GM23338 (cell line): Measurements from ENCODE around the gene DHX8. TPM values are rescaled to one million over a fixed set of nuclear protein-coding genes. Genes with fewer than 3 reads are reported as not detected.

Experiments used
- ATAC-seq: fragments of 200-7000 bp; cut with Tn5 transposase; 3 replicates; pipeline ENCODE4 v1.9.1; 2020
- DNase-seq: peaks from one replicate; pipeline ENCODE4 v3.0.0-alpha.2; 2015; ENCODE audit warnings: low spot score
- H2AFZ ChIP-seq: fragments of 200-600 bp; sonication (generic); 2 replicates; pipeline ENCODE4 v1.8.0; 2016; ENCODE audit warnings: antibody characterized with exemption, mild to moderate bottlenecking, moderate library complexity
- H3F3A ChIP-seq: fragments of 200-600 bp; sonication (generic); replicated peaks from 2 replicates; pipeline ENCODE4 v1.8.0; 2017; ENCODE audit warnings: antibody characterized with exemption, mixed run types, low read depth
- H3K27ac ChIP-seq: fragments of 200-600 bp; sonication (generic); 2 replicates; pipeline ENCODE4 v1.6.1; 2016; ENCODE audit warnings: low read depth
- H3K27me3 ChIP-seq: fragments of 200-600 bp; sonication (generic); 2 replicates; pipeline ENCODE4 v1.8.0; 2016; ENCODE audit warnings: mild to moderate bottlenecking, mixed run types, moderate library complexity; ENCODE audit not compliant: insufficient read depth
- H3K36me3 ChIP-seq: fragments of 200-600 bp; sonication (generic); 2 replicates; pipeline ENCODE4 v1.8.0; 2016; ENCODE audit warnings: mild to moderate bottlenecking; ENCODE audit not compliant: insufficient read depth
- H3K4me1 ChIP-seq: fragments of 200-600 bp; sonication (generic); 2 replicates; pipeline ENCODE4 v1.8.0; 2016; ENCODE audit warnings: mild to moderate bottlenecking, moderate library complexity; ENCODE audit not compliant: insufficient read depth
- H3K4me2 ChIP-seq: fragments of 200-600 bp; sonication (generic); 2 replicates; pipeline ENCODE4 v1.7.1; 2017; ENCODE audit warnings: mixed run types
- H3K4me3 ChIP-seq: fragments of 200-600 bp; sonication (generic); 2 replicates; pipeline ENCODE4 v1.6.1; 2016; ENCODE audit warnings: mixed run types
- H3K79me2 ChIP-seq: fragments of 200-600 bp; sonication (generic); replicated peaks from 2 replicates; pipeline ENCODE4 v1.8.0; 2017; ENCODE audit warnings: mild to moderate bottlenecking; ENCODE audit not compliant: insufficient read depth
- H3K9me2 ChIP-seq: fragments of 200-600 bp; sonication (generic); 2 replicates; pipeline ENCODE4 v1.8.0; 2017; ENCODE audit not compliant: insufficient read depth
- H4K20me1 ChIP-seq: fragments of 200-600 bp; sonication (generic); replicated peaks from 2 replicates; pipeline ENCODE4 v1.8.0; 2017; ENCODE audit warnings: mild to moderate bottlenecking; ENCODE audit not compliant: insufficient read depth
- H3K27ac Mint-ChIP-seq: 2 replicates; pipeline ENCODE4 v1.8.0; 2020; ENCODE audit warnings: inconsistent platforms, mild to moderate bottlenecking, moderate library complexity, mixed read lengths
- H3K27me3 Mint-ChIP-seq: 3 replicates; pipeline ENCODE4 v1.8.0; 2022; ENCODE audit warnings: low read depth, mild to moderate bottlenecking, moderate library complexity, mixed read lengths, inconsistent platforms; ENCODE audit not compliant: insufficient read depth, poor library complexity
- H3K36me3 Mint-ChIP-seq: 3 replicates; pipeline ENCODE4 v1.8.0; 2021; ENCODE audit warnings: low read depth, mild to moderate bottlenecking, inconsistent platforms, moderate library complexity, mixed read lengths
- H3K4me1 Mint-ChIP-seq: 3 replicates; pipeline ENCODE4 v1.8.0; 2020; ENCODE audit warnings: mild to moderate bottlenecking, inconsistent platforms, mixed read lengths
- H3K4me3 Mint-ChIP-seq: 3 replicates; pipeline ENCODE4 v1.8.0; 2021; ENCODE audit warnings: moderate library complexity, mild to moderate bottlenecking, inconsistent platforms, mixed read lengths
- H3K9me3 Mint-ChIP-seq: 3 replicates; pipeline ENCODE4 v1.8.0; 2020; ENCODE audit warnings: moderate library complexity, mild to moderate bottlenecking, inconsistent platforms, mixed read lengths
- CREB1 ChIP-seq: fragments of 250-450 bp; sonication (Bioruptor Pico); IDR thresholded peaks from 2 replicates; pipeline ENCODE4 v1.5.0; 2020; ENCODE audit warnings: low read depth, mild to moderate bottlenecking, moderate library complexity
- EZH2 ChIP-seq: fragments of 200-600 bp; sonication (generic); IDR thresholded peaks from one replicate; pipeline ENCODE4 v1.8.0; 2017; ENCODE audit warnings: antibody characterized with exemption, mild to moderate bottlenecking, low read depth; ENCODE audit not compliant: unreplicated experiment
- EZH2phosphoT487 ChIP-seq: fragments of 200-600 bp; sonication (generic); IDR thresholded peaks from one replicate; pipeline ENCODE4 v1.8.1; 2018; ENCODE audit warnings: antibody characterized with exemption; ENCODE audit not compliant: unreplicated experiment
- JUNB ChIP-seq: IDR thresholded peaks from one replicate; pipeline ENCODE4 v1.6.1; 2016; ENCODE audit warnings: antibody characterized with exemption; ENCODE audit not compliant: unreplicated experiment
- NANOG ChIP-seq: IDR thresholded peaks from 2 replicates; pipeline ENCODE4 v1.6.1; 2016; ENCODE audit warnings: antibody characterized with exemption, borderline replicate concordance
- POLR2AphosphoS5 ChIP-seq: IDR thresholded peaks from 2 replicates; pipeline ENCODE4 v1.6.1; 2016; ENCODE audit warnings: antibody characterized with exemption, low read depth
- STAT1 ChIP-seq: IDR thresholded peaks from one replicate; pipeline ENCODE4 v1.6.1; 2016; ENCODE audit warnings: antibody characterized with exemption; ENCODE audit not compliant: unreplicated experiment
- ZNF114 ChIP-seq: fragments of 250-450 bp; sonication (Bioruptor Pico); IDR thresholded peaks from 2 replicates; pipeline ENCODE4 v1.5.0; 2020; ENCODE audit warnings: mild to moderate bottlenecking, moderate library complexity
- ZNF331 ChIP-seq: fragments of 250-450 bp; sonication (Bioruptor Pico); IDR thresholded peaks from 2 replicates; pipeline ENCODE4 v1.5.0; 2020; ENCODE audit warnings: low read depth, mild to moderate bottlenecking, moderate library complexity
- polyA plus RNA-seq: library from polyadenylated mRNA; unstranded; fragments of >200 nt; fragmentation: Nextera tagmentation; extraction: Ambion mirVana; gene quantifications from 2 replicates; pipeline ENCODE4 v1.2.1, GENCODE V29; 2016
- total RNA-seq: library from RNA; depleted of rRNA; stranded (reverse); fragments of >200 nt; shearing (Covaris generic); gene quantifications from 2 replicates; pipeline ENCODE4 v1.2.3, GENCODE V29; 2014
- TF ChIP-seq, protein P1 (sequence below), 2 experiments: fragments of 200-600 bp in 1 of 2; sonication (generic) in 1 of 2; conservative IDR thresholded peaks; 2 replicates each; pipeline versions ENCODE4 v1.5.1 to v1.6.1; 2016 to 2017; ENCODE audit warnings: antibody characterized with exemption in 2 of 2, low read depth in 2 of 2, mild to moderate bottlenecking in 2 of 2, moderate library complexity in 1 of 2
- TF ChIP-seq, protein P2 (sequence below): IDR thresholded peaks from one replicate; pipeline ENCODE4 v1.6.1; 2018; ENCODE audit warnings: antibody characterized with exemption; ENCODE audit not compliant: unreplicated experiment
- TF ChIP-seq, protein P3 (sequence below): fragments of 250-450 bp; sonication (Bioruptor Pico); IDR thresholded peaks from 2 replicates; pipeline ENCODE4 v1.5.0; 2020; ENCODE audit warnings: mild to moderate bottlenecking, moderate library complexity
- TF ChIP-seq, protein P4 (sequence below): IDR thresholded peaks from 2 replicates; pipeline ENCODE4 v1.6.1; 2016; ENCODE audit warnings: antibody characterized with exemption

The DHX8 gene
- total and polyA plus RNA-seq, 2 experiments from 2014 or later: 35.3 to 81.1 TPM

DNA sequence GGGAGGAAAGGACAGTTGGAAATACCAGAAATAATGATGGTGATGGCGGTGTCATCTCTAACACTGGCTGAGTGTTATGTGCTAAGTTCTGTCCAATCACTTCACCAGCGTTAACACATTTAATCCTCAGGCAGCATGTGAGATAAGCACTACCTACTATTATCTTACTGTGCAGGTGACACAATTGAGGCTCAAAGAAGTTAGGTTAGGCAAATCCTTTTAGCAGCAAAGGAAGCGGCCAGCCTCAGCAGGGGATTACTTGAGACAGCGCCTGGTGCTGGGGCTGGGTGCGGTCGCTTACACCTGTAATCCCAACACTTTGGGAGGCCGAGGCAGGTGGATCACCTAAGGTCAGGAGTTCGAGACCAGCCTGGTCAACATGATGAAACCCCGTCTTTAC is 18.7 kb upstream of the DHX8 start:
- no peaks in the 10 kb centered on the region for H3K4me1 Mint-ChIP-seq

More for the DNA sequence above, 18.7 kb upstream of the DHX8 start:
- H3K4me3 Mint-ChIP-seq: no peak overlapping the region
- TF ChIP-seq ZNF331 (CRISPR knock-in tag): no peak
- TF ChIP-seq POLR2AphosphoS5: no peak
- TF ChIP-seq, protein P1, sequence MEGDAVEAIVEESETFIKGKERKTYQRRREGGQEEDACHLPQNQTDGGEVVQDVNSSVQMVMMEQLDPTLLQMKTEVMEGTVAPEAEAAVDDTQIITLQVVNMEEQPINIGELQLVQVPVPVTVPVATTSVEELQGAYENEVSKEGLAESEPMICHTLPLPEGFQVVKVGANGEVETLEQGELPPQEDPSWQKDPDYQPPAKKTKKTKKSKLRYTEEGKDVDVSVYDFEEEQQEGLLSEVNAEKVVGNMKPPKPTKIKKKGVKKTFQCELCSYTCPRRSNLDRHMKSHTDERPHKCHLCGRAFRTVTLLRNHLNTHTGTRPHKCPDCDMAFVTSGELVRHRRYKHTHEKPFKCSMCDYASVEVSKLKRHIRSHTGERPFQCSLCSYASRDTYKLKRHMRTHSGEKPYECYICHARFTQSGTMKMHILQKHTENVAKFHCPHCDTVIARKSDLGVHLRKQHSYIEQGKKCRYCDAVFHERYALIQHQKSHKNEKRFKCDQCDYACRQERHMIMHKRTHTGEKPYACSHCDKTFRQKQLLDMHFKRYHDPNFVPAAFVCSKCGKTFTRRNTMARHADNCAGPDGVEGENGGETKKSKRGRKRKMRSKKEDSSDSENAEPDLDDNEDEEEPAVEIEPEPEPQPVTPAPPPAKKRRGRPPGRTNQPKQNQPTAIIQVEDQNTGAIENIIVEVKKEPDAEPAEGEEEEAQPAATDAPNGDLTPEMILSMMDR (conservative IDR thresholded peaks at IDR 0.05; ENCODE audit: low read depth in 2 of 2): no peak
- no peak for TF ChIP-seq CREB1 (CRISPR knock-in tag)
- TF ChIP-seq STAT1: no peak
- no peak for TF ChIP-seq EZH2
- no peak for TF ChIP-seq ZNF114
- TF ChIP-seq NANOG: no peak
- no peak for TF ChIP-seq EZH2phosphoT487
- TF ChIP-seq, protein P2, sequence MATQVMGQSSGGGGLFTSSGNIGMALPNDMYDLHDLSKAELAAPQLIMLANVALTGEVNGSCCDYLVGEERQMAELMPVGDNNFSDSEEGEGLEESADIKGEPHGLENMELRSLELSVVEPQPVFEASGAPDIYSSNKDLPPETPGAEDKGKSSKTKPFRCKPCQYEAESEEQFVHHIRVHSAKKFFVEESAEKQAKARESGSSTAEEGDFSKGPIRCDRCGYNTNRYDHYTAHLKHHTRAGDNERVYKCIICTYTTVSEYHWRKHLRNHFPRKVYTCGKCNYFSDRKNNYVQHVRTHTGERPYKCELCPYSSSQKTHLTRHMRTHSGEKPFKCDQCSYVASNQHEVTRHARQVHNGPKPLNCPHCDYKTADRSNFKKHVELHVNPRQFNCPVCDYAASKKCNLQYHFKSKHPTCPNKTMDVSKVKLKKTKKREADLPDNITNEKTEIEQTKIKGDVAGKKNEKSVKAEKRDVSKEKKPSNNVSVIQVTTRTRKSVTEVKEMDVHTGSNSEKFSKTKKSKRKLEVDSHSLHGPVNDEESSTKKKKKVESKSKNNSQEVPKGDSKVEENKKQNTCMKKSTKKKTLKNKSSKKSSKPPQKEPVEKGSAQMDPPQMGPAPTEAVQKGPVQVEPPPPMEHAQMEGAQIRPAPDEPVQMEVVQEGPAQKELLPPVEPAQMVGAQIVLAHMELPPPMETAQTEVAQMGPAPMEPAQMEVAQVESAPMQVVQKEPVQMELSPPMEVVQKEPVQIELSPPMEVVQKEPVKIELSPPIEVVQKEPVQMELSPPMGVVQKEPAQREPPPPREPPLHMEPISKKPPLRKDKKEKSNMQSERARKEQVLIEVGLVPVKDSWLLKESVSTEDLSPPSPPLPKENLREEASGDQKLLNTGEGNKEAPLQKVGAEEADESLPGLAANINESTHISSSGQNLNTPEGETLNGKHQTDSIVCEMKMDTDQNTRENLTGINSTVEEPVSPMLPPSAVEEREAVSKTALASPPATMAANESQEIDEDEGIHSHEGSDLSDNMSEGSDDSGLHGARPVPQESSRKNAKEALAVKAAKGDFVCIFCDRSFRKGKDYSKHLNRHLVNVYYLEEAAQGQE: no peak
- TF ChIP-seq, protein P3, sequence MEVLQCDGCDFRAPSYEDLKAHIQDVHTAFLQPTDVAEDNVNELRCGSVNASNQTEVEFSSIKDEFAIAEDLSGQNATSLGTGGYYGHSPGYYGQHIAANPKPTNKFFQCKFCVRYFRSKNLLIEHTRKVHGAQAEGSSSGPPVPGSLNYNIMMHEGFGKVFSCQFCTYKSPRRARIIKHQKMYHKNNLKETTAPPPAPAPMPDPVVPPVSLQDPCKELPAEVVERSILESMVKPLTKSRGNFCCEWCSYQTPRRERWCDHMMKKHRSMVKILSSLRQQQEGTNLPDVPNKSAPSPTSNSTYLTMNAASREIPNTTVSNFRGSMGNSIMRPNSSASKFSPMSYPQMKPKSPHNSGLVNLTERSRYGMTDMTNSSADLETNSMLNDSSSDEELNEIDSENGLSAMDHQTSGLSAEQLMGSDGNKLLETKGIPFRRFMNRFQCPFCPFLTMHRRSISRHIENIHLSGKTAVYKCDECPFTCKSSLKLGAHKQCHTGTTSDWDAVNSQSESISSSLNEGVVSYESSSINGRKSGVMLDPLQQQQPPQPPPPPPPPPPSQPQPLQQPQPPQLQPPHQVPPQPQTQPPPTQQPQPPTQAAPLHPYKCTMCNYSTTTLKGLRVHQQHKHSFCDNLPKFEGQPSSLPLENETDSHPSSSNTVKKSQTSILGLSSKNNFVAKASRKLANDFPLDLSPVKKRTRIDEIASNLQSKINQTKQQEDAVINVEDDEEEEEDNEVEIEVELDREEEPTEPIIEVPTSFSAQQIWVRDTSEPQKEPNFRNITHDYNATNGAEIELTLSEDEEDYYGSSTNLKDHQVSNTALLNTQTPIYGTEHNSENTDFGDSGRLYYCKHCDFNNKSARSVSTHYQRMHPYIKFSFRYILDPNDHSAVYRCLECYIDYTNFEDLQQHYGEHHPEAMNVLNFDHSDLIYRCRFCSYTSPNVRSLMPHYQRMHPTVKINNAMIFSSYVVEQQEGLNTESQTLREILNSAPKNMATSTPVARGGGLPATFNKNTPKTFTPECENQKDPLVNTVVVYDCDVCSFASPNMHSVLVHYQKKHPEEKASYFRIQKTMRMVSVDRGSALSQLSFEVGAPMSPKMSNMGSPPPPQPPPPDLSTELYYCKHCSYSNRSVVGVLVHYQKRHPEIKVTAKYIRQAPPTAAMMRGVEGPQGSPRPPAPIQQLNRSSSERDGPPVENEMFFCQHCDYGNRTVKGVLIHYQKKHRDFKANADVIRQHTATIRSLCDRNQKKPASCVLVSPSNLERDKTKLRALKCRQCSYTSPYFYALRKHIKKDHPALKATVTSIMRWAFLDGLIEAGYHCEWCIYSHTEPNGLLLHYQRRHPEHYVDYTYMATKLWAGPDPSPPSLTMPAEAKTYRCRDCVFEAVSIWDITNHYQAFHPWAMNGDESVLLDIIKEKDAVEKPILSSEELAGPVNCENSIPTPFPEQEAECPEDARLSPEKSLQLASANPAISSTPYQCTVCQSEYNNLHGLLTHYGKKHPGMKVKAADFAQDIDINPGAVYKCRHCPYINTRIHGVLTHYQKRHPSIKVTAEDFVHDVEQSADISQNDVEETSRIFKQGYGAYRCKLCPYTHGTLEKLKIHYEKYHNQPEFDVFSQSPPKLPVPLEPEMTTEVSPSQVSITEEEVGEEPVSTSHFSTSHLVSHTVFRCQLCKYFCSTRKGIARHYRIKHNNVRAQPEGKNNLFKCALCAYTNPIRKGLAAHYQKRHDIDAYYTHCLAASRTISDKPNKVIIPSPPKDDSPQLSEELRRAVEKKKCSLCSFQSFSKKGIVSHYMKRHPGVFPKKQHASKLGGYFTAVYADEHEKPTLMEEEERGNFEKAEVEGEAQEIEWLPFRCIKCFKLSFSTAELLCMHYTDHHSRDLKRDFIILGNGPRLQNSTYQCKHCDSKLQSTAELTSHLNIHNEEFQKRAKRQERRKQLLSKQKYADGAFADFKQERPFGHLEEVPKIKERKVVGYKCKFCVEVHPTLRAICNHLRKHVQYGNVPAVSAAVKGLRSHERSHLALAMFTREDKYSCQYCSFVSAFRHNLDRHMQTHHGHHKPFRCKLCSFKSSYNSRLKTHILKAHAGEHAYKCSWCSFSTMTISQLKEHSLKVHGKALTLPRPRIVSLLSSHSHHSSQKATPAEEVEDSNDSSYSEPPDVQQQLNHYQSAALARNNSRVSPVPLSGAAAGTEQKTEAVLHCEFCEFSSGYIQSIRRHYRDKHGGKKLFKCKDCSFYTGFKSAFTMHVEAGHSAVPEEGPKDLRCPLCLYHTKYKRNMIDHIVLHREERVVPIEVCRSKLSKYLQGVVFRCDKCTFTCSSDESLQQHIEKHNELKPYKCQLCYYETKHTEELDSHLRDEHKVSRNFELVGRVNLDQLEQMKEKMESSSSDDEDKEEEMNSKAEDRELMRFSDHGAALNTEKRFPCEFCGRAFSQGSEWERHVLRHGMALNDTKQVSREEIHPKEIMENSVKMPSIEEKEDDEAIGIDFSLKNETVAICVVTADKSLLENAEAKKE: no peak
- TF ChIP-seq JUNB: no peak
- TF ChIP-seq, protein P4, sequence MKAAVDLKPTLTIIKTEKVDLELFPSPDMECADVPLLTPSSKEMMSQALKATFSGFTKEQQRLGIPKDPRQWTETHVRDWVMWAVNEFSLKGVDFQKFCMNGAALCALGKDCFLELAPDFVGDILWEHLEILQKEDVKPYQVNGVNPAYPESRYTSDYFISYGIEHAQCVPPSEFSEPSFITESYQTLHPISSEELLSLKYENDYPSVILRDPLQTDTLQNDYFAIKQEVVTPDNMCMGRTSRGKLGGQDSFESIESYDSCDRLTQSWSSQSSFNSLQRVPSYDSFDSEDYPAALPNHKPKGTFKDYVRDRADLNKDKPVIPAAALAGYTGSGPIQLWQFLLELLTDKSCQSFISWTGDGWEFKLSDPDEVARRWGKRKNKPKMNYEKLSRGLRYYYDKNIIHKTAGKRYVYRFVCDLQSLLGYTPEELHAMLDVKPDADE: no peak
- H2AFZ ChIP-seq: no peak overlapping the region
- H3K27ac Mint-ChIP-seq: no peak overlapping the region
- no peaks in the 10 kb centered on the region for H3K36me3 ChIP-seq
- no peak for ATAC-seq
- H3K27me3 ChIP-seq: no peaks in the 10 kb centered on the region
- no peak overlapping the region for H3K27ac ChIP-seq
- H3K9me3 Mint-ChIP-seq: peaks cover 2% of the 10 kb centered on the region; the same call in 1 of the 3 replicates
- H3K79me2 ChIP-seq: no peaks in the 10 kb centered on the region
- H3K27me3 Mint-ChIP-seq: peaks cover 1% of the 10 kb centered on the region
- H3K9me2 ChIP-seq: no peaks in the 10 kb centered on the region
- H3F3A ChIP-seq: no peaks in the 10 kb centered on the region
- H3K4me3 ChIP-seq: no peak overlapping the region
- H3K36me3 Mint-ChIP-seq: no peaks in the 10 kb centered on the region
- no peaks in the 10 kb centered on the region for H4K20me1 ChIP-seq
- H3K4me2 ChIP-seq: no peak overlapping the region
- no peak for DNase-seq
- no peaks in the 10 kb centered on the region for H3K4me1 ChIP-seq
